Measurements from ENCODE around the gene SMAD3.
"Not testable (repeated sequence)": the region's sequence is repeated elsewhere in the genome, so short reads cannot be mapped to it uniquely, and the experiment has no call there.

Gene SMAD3

GRCh38 chr15:67146875-67147381 is 81.5 kb downstream of the SMAD3 start:
- peak; percentile 46 for DNase-seq

DNA sequence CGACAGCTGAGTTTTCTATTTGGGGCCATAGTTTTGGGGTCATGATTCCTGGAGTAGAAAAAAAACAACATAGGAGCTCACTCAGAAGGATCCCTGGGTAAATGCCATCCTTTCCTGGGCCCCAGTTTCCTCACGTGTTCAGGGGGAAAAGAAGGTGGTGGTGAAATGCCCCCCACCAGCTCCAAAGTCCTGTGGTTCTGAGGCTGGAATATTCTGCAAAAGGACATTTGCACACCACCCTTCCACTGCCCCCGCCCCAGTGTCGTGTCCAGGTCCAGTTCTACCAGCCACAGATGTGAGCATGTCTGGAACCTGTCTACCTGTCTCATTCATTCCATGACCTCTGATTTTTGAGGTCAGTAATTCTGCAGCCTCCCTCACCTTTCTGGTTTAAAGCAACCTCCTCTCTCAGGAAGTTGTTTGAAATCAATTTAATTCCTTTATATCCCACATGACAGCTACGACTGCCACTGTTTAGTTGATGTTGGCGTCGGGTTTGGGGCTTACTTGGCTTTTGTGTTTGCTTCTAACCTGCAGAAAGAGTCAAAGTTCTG is 82.1 kb downstream of the SMAD3 start:
- no peak for DNase-seq

- DNase-seq, result peak; percentile 23
These were observed 82.8 kb downstream of the SMAD3 start for GRCh38 chr15:67148196-67148701.

- no peak for DNase-seq
These were observed 83.8 kb downstream of the SMAD3 start for GRCh38 chr15:67149068-67149772.

DNA sequence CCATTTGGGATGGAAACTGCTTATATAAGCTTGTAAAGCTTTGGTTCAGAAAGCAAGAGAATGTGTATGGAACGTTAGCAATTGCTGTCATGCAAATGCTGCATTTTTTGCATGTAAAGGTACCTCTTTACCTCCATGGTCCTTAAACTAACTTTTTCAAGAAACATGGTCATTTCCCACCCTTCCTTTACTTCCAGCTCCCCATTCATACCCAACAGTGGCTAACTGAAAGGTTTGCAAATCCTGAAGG is 84.3 kb downstream of the SMAD3 start:
- DNase-seq, result no peak

DNA sequence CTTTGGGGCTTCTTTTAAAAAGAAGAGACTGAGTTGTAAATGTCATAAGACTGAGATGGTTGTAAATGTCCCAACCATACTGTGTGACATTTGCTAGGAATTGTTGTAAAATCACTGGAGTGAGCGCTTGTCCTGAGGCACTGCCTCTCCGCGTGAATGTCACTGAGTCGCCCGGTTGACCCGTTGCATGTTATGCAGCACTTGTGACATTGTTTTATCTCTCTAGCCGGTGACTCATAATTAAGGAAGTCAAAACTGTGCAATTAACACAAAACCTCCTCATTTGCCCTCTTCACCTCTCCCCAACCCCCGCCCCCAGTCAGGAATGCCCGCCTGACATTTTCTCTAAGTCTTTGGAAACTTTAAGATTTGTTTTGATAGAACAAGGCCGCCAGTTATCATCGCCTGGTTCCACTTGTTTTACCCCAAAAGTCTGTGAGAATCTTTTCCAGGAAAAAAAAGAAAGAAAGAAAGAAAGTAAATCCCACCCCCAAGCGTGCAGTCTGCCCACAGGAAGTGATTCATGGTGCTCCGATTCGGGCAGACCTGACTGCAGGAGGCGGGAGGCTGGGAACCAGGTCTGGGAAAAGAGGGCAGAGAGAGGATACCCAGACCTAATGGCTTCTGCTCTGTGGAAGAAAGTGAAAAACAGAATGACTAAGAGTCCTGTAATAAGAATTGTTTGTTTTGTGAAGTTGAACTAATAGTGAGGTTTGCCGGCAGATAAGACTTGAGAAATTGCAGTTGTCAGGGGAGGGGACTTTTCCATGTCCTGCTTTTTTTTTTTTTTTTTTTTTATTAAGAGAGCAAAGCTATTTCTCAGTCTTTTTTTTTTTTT is 84.8 kb downstream of the SMAD3 start:
- peak; percentile 41 for DNase-seq

- no peak for DNase-seq
These were observed 87.0 kb downstream of the SMAD3 start for GRCh38 chr15:67152429-67152828.

DNA sequence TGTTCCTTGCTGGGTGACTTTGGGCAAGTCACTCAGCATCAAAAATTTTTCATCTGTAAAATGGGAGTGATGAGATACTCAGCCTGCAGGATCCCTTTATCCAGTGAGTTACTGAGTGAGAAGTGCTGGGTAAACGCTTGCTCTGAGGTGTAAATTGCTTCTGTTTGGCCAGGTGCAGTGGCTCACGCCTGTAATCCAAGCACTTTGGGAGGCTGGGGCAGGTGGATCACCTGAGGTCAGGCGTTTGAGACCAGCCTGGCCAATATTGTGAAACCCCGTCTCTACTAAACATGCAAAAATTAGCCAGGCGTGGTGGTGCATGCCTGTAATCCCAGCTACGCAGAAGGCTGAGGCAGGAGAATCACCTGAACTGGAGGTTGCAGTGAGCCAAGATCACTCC is 87.6 kb downstream of the SMAD3 start:
- not testable (repeated sequence) for DNase-seq

- no peak for DNase-seq
These were observed 88.8 kb downstream of the SMAD3 start for GRCh38 chr15:67154249-67154648.

DNA sequence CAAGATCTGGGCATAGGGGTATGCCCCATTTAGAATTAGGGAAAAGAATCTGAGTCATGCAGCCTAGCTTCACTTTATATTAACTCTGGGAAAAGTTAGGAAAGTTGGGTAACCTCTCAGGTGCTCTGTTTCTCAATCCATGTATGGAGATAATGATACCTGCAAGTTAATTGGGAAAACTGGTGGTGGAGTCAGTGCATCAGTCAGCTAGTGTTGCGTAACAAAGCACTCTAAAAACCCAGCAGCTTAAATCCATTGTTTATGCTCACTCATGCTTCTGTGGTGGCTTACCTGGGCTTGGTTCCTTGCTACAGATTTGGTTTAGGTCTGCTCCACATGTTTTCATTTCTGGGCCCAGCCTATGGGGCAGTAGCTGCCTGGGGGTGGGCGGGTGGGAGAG is 91.0 kb downstream of the SMAD3 start:
- DNase-seq, result no peak

DNA sequence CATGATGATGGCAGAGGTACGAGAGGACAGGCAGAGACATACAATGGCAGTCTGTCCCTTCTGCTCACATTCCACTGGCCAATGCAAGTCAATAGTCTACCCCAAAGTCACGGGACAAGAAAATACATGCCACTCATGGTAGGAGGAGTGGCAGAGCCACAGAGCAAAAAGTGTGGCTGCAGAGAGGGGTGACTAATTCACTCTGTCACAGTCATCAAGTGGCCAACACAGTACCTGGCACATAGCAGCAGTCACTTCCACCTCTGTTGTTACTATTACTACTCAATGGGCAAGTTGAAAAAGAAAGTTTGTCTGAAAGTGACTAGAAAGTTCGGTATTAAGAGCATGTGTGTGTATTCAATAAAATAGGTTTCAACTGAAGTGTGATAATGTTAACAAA is 91.4 kb downstream of the SMAD3 start:
- no peak for DNase-seq

DNA sequence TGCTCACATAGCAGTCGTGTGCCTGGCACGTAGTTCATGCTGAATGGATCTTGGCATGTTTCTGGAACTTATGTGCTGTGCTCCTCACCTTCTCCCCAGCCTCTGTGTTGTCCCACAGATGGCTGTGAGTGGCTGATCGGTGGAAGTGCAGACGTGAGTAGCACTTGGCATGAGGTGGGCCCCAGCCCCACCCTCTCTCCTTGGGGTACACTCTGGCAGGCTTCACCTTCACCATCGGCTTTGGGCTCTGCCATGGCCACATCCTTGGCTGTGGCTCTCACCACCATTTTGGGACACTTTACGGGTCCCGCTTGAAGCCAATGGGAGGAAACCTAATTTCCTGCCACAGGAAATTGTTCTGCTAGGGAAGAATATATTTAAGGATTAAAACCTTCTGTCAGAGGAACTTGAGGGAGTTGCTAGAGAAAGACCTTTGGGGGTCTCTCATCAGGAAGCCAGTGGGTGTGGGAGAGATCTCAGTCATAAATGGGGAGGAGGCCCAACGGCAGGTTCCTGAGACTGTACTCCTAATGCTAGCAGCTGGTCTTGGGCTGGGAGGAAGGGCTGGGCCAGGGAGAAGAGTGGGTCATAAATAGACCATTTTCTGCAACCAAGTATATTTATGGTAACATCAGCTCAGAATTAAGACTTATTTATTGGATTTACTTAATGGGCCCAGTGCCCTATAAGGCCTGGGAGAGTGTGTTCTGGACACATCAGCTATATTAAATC is 92.3 kb downstream of the SMAD3 start:
- no peak for DNase-seq

GRCh38 chr15:67158367-67158766 is 93.0 kb downstream of the SMAD3 start:
- no peak for DNase-seq

DNA sequence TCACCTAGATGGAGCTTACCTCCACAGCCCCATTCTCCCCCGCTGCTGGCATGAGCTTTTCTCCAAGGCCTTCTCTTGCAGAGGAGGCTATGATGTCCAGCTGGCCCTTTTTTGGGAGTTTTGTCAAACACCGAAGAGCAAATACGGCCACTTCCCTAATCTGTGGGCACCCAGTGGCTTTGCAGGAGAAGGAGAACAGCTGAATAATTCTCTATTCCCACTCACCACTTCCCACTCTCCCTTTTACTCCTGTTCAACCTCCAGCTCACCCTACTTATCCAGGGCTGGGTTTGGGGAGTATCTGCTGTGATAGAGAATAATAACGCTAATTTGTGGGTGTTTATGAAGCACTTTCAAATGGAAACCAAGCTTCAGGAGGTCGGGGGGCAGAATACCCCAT is 96.0 kb downstream of the SMAD3 start:
- no peak for DNase-seq

DNA sequence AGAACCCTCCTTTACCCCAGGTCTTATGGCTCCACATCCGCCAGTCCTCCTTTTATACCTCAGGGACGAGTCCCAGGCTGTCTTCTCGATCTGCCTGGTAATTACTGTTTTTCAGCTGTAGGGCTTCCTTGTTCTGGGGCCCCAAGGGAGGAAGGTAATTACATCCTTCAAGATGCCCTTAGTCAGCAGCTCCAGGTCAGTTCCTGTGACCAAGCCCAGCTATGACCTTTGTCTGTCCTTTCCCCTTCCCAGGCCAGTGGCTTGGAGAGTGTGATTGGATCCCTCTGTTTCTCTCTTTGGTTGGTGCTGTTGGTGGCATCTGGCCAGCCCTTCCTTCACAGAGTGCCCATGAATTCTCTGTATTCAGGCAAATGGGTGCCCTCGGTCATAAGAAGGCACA is 96.5 kb downstream of the SMAD3 start:
- no peak for DNase-seq

DNA sequence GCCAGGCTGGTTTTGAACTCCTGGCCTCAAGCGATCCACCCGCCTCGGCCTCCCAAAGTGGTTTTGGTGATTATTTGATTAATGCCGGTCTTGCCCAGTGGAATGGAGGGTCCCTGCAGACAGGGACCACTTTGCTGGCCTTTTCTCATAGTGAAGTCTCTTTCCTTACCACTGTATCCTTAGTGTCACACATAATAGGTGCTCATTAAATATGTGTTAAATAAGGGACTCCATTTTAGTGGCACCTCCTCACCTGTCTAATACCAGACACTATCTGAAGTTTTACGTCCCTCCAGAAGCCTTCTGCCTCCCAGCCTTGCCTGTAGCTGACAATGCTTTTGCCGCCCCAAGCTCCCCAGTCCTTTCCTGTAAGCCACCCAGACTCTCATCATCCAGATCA is 97.8 kb downstream of the SMAD3 start:
- no peak for DNase-seq

DNA sequence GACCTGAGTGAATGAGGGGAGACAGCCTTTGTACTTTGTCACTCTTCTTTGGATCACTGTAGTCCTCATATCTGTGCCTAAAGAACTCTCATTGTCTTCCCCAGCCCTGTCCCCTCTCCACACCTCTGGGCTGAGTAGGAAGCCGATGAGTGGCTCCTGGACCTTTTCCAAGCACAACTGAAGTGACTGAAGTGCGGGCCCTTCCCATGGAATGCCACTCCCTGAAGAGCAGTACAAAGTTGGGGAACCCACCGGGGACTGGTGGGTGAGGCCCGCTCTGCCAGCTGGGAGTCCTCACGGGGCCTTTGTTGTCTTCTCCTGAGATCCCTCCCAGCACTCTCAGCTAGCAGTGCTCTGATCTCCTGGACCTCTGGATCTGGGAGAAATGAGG is 99.0 kb downstream of the SMAD3 start:
- no peak for DNase-seq

- no peak for DNase-seq
These were observed 99.4 kb downstream of the SMAD3 start for GRCh38 chr15:67164811-67165253.

DNA sequence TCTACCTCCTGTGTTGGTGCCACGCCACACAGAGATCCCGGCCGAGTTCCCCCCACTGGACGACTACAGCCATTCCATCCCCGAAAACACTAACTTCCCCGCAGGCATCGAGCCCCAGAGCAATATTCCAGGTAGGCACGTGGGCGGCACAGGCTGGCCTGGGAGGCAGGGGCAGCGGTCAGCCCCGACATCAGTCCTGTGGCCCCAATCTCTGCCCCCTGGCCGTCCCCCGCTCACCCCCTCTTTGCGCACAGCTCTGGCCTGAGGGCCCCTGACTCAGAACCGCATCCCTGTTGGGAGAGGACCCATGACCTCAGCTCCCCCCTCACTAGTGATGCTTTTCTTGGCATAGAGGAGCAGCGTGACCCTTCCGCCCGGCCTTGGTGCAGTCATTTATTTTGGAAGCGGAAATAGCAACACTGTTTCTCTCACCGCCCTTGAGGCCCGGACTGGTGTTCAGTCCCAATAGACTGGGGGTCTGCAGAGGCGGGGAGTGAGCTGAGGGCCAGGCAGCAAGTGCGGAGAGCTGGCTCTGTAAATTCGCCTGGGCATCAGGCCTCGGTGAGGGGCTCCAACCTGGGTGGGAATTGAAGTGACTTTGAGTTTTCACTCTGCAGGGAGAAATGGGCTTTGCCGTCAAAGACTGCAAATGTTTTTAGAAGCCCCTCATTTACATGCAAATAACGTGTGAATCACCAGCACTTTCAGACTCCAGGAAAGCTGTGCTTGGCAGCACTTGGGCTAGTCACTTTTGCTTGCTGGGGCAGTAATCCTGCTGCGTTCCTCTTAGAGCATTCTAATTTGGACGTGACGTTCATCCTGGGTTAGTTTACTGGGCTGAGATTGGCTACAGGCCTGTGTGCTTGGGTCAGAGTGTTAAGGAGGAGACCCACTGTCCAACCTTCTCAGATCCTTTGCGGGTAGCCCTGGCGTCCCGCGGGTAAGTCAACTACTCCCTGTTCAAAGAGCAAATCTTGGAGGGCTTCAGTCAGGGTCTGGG is 100.2 kb downstream of the SMAD3 start:
- no peak for DNase-seq

DNA sequence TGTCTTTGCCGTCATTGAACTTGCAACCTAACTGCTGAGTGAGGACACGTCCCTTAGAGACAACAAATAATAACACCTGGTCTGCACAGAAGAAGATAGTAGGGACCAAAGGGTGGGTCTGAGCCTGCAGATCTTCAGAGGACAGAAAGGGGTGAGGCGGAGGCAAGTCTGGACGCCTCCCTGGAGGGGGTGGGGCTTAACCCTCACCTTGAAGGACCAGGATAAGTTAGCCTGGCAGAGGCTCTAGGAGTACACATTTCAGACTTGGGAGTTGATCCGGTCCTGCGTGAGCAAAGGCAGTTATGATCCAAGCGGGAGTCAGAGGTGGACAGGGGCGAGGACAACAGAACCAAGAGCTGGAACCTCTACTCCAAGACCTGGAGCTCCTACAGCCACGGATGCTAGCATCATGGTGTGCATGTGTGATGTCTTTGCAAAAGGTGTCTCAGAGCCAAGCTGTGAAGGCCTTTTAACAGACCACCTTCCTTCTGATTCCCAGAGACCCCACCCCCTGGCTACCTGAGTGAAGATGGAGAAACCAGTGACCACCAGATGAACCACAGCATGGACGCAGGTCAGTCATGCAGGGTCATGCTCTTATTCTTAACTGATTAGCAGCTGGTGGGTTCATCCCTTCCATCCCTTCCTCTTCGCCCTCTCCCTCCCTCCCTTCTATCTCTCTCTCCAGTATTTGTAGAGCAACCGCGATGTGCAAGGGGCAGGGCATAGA is 101.0 kb downstream of the SMAD3 start:
- DNase-seq, result no peak

- no peak for DNase-seq
These were observed 101.7 kb downstream of the SMAD3 start for GRCh38 chr15:67167091-67167490.

Measured in CD4-positive, alpha-beta T cell treated with Interferon gamma for 1 hour (primary cell).